ENCODE results near the gene MRPL36. TPM values are rescaled to one million over a fixed set of nuclear protein-coding genes. Genes with fewer than 3 reads are reported as not detected.

The MRPL36 gene
- total and polyA plus RNA-seq, 2 donors (not counting 3 experiments of a cell fraction or from before 2014, with no cell fraction given) = 70.3 to 72.7 TPM

- H3K9me1 ChIP-seq (replicated peaks; ENCODE audit: control insufficient read depth, extremely low read depth, insufficient read depth, low read length) = no peaks in the 10 kb centered on the region
- no peaks in the 10 kb centered on the region for H3K79me2 ChIP-seq (ENCODE audit: control insufficient read depth, insufficient read depth, low read length)
- intact Hi-C loops (cut with micrococcal nuclease) (no loop called here), dilution Hi-C loops (cut with MboI; ENCODE audit: extremely low pct_ligation_motif_present, low sequenced_read_pairs) (no loop called here)
- H3K4me3 ChIP-seq (replicated peaks in 1 of 3; ENCODE audit: insufficient read depth in 1 of 3, low read depth in 1 of 3, low read length in 3 of 3) = no peak overlapping the region
- no peak overlapping the region for H2AFZ ChIP-seq (ENCODE audit: low read depth, low read length)
- CTCF ChIA-PET = interaction anchor here (1.2 kb wide), 1 partner anchor 278 kb away, joined by 4 read pairs; no protein-coding TSS in a partner anchor
- no peak overlapping the region for H3K9ac ChIP-seq (replicated peaks; ENCODE audit: extremely low read depth, insufficient read depth, low read length)
- FAIRE-seq (no peak), DNase-seq (ENCODE audit: low read depth, low spot score) (no peak)
- POLR2A ChIA-PET = no interaction called here
- no peak overlapping the region for H3K4me2 ChIP-seq (ENCODE audit: insufficient read depth, low read length)
- H4K20me1 ChIP-seq (replicated peaks; ENCODE audit: control insufficient read depth, extremely low read depth, insufficient read depth, low read length) = no peaks in the 10 kb centered on the region
- TF ChIP-seq MAX (IDR thresholded peaks at IDR 0.05; ENCODE audit: insufficient read depth, insufficient read length) (no peak), FOS (IDR thresholded peaks at IDR 0.05; ENCODE audit: borderline replicate concordance, insufficient read depth, low read length) (no peak), EZH2 (IDR thresholded peaks at IDR 0.05; ENCODE audit: borderline replicate concordance, low read depth, low read length, severe bottlenecking) (no peak), POLR2A (IDR thresholded peaks at IDR 0.05; ENCODE audit: low read depth, low read length) (no peak), MYC (IDR thresholded peaks at IDR 0.05; ENCODE audit: low read depth, low read length) (no peak), CTCF (IDR thresholded peaks at IDR 0.05; ENCODE audit: extremely low read depth in 1 of 2, insufficient read depth in 1 of 2, low read depth in 1 of 2, low read length in 2 of 2) (no peak), POLR2AphosphoS5 (IDR thresholded peaks at IDR 0.05; ENCODE audit: insufficient read depth, low read depth, low read length) (no peak), JUN (IDR thresholded peaks at IDR 0.05; ENCODE audit: borderline replicate concordance, insufficient read depth, insufficient read length, low read depth) (no peak), GATA2 (IDR thresholded peaks at IDR 0.05; ENCODE audit: insufficient read depth, insufficient read length, low read depth, low read length) (no peak)
- H3K9me3 ChIP-seq (replicated peaks; ENCODE audit: control insufficient read depth, insufficient read depth, low read length) = no peaks in the 10 kb centered on the region
- no peaks in the 10 kb centered on the region for H3K36me3 ChIP-seq (ENCODE audit: control insufficient read depth in 2 of 2, extremely low read depth in 1 of 2, insufficient read depth in 2 of 2, low read length in 2 of 2)
- no peak overlapping the region for H3K27ac ChIP-seq (ENCODE audit: insufficient read depth, low read depth, low read length)
- peaks cover 0 to 2% of the 10 kb centered on the region in 2 experiments for H3K27me3 ChIP-seq (ENCODE audit: control insufficient read depth in 2 of 2, insufficient read depth in 2 of 2, low read length in 2 of 2)
- BruUV-seq (replicated peaks) = no TSS peak
- no peaks in the 10 kb centered on the region for H3K4me1 ChIP-seq (ENCODE audit: control insufficient read depth, extremely low read depth, insufficient read depth, low read length)
Measured at GRCh38 chr5:1760656-1761452, 38.8 kb downstream of the MRPL36 start.

Measured in endothelial cell of umbilical vein (primary cell).